GM21381 (cell line): ENCODE data around the gene KRTAP4-3.
"Not testable (repeated sequence)": the region's sequence is repeated elsewhere in the genome, so short reads cannot be mapped to it uniquely, and the experiment has no call there.

Experiments used
- ATAC-seq: cut with Tn5 transposase; IDR thresholded peaks from one replicate; pipeline ENCODE4 v1.9.1; 2021; ENCODE audit warnings: mild to moderate bottlenecking, moderate library complexity; ENCODE audit not compliant: unreplicated experiment

The KRTAP4-3 gene

DNA sequence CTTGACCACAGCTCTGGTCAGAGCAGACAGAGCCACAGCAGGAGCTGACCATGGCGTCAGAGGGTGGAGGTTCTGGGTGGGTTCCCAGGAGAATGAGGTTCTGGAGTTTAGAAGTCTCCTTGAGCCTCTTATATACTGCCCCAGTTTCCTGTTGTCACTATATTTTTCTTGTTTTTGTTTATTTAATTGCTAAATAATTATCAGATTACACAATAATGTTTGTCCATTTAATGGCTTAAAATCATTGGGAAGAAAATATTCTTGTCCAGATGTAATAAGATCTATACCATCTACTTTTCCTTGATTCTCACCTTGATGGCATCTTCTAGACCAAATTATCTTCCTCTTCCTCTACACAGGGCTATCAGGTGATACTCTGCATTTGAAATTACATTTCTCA lies at the start of gene KRTAP4-3:
KRTAP4-3 (minus strand) TSS at position 101 of the 400 bp plus-strand sequence; CDS start at position 52, 49 bp downstream.
- no peak for ATAC-seq

DNA sequence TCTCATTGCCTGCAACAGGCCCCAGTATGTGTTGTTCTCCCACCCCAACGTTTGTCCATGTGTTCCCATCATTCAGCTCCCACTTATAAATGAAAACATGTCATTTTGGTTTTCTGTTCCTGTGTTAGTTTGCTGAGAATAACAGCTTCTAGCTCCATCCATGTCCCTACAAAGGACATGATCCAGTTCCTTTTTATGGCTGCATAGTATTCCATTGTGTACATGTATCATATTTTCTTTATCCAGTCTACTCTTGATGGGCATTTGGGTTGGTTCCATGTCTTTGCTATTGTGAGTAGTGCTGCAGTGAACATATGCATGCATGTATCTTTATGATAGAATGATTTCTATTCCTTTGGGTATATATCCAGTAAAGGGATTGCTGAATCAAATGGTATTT lies 47.7 kb upstream of the KRTAP4-3 start:
- no peak for ATAC-seq

DNA sequence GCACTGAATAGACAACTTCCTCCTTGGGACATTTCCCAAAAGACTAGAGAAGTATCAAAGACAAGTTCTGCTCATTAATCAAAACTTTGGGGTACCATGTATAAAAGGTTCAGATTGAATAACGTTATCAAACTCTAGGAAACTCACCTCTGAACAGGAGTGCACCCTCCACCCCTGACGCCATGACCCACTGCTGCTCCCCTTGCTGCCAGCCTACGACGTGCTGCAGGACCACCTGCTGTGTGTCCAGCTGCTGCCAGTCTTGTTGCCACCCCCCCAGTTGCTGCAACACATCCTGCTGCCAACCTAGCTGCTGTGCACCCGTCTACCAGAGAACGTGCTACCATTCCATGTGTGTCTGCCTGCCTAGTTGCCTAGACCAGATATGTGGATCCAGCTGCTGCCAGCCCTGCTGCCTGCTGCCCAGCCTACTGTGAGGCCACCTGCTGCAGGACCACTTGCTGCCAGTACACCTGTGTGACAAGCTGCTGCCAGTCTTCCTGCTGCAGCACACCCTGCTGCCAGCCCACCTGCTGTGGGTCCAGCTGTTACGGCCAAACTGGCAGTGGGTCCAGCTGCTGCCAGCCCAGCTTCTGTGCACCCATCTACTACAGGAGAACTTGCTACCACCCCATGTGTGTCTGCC lies 44.6 kb upstream of the KRTAP4-3 start:
- ATAC-seq: no peak

DNA sequence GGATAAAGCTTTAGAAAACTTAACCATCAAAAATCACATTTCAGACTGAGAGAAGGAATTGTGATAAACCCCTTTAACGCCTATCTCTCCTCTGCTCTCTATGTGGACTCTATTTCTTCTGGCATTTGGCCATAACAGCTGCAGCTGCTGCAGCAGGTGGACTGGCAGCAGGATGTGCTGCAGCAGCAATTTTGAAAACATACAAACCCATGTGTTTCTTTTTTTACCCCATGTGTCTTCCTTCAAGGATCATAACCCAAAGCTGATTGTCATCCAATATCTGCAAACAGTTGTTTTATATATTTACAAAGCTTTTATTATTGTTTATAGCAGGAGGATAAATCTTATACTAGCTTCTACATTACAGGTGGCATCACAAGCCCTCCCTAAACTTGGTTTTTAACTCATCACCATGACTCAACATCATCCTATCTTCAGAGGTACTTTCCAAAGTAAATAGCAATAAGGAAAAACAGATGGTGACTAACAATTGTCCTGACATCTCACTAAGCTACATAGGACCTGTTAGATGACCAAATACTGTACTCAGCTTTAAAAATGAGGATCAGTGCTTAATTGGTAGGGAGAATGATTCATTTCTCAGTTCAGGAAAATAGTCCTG lies 43.9 kb upstream of the KRTAP4-3 start:
- ATAC-seq: no peak

DNA sequence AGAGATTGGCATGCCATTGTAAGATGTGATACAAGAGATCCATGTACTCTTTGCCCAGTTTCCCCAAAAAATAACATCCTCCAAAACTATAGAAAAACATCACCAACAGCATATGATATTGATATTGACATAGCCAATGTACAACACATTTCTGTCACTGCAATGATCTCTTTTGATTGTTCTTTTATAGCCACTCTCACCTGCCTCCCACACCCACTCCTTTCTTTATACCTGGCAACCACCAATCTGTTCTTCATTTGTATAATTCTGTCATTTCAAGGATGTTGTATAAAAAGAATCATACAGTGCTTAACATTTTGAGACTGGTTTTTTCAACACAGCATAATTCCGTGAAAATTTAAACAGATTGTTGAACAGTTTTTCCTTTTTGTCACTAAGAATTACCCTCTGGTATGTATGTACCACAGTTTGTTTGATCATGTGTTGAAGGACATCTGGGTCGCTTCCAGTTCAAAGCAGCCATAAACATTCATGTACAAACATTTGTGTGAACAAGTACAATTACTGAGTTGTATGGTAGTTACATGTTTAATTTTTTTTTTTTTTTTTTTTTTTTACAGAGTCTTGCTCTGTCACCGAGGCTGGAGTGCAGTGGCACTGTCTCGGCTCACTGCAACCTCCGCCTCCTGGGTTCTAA lies 31.5 kb upstream of the KRTAP4-3 start:
- no peak for ATAC-seq

DNA sequence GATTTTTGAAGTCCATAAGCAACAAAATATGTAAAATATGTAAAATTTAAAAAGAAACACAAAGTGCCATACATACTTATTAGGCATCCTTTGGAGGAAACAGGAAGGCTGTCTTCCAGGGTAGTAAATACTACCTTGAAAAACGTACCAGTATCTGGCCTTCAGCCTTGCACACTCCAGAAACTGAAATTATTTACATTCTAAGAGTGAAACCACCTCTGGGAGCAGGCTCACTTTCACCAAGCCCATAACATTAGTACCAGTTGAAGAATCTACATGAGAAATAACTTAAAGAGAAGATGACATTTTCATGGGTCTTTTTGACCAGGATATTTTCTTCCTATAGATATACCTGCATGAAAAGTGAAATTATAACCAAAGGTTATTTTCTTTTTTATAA lies 28.0 kb upstream of the KRTAP4-3 start:
- no peak for ATAC-seq

DNA sequence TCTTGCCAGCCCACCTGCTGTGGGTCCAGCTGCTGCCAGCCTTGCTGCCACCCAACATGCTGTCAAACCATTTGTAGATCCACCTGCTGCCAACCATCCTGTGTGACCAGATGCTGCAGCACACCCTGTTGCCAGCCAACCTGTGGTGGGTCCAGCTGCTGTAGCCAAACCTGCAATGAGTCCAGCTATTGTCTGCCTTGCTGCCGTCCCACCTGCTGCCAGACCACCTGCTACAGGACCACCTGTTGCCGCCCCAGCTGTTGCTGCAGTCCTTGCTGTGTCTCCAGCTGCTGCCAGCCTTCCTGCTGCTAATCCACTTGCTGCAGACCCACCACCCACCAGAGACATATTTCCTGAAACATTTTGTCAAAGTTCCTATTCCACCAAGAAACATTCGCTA lies 22.3 kb upstream of the KRTAP4-3 start:
- no peak for ATAC-seq

DNA sequence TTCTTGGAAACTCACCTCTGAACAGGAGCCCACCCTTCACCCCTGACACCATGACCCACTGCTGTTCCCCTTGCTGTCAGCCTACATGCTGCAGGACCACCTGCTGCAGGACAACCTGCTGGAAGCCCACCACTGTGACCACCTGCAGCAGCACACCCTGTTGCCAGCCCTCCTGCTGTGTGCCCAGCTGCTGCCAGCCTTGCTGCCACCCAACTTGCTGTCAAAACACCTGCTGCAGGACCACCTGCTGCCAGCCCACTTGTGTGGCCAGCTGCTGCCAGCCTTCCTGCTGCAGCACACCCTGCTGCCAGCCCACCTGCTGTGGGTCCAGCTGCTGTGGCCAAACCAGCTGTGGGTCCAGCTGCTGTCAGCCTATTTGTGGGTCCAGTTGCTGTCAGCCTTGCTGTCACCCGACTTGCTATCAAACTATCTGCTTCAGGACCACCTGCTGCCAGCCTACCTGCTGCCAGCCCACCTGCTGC lies 21.9 kb upstream of the KRTAP4-3 start, which contains the start of gene KRTAP9-1:
KRTAP9-1 (plus strand) TSS at position 51 of the 482 bp plus-strand sequence; CDS start at position 51, 0 bp downstream.
- not testable (repeated sequence) for ATAC-seq

DNA sequence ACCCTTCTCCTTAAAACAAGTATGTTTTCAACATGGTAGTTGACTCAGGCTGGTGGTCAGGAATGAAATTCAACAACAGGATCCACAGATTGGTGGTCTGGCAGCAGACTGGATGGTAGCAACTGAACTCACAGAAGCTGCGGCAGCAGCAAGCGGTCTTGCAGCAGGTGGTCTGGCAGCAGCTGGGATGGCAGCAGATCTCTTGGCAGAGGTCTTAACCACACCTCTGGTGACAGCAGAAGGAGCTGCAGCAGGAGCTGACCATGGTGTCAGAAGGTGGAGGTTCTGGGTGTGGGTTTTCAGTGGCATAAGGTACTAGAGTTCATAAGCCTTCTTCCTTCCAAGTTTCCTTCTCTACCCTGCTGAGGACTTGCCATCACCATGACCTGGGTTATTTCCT lies 18.9 kb upstream of the KRTAP4-3 start:
- no peak for ATAC-seq

DNA sequence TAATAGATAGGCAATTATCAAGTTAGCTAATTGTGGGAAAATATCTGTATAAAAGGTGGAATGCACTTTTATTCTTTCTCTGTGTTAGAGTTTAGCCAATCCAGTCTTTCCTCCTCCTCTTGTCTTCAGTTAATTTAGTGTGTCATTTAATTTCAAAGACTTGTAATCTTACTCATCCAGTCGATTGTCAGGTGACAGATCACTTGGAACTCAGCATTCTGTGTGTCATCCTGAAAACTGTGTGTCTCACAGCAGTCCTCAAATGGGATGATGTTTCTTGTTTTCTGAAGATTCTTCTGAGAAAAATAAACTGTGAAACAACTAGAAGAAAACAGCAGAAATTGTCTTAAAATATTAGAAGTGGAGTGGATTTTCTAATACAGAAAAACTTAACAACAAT lies 17.0 kb upstream of the KRTAP4-3 start:
- ATAC-seq: no peak

DNA sequence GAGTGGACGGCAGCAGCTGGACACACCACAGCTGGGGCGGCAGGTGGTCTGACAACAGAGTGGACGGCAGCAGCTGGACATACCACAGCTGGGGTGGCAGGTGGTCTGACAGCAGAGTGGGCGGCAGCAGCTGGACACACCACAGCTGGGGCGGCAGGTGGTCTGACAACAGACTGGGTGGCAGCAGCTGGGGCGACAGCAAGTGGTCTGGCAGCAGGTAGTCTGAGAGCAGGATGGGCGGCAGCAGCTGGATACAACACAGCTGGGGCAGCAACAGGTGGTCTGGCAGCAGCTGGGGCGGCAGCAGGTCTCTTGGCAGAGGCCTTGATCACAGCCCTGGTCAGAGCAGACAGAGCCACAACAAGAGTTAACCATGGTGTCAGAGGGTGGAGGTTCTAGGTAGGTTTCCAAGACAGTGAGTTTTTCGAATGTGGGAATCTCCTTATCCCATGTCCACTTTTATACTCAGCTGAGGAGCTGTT lies 16.5 kb upstream of the KRTAP4-3 start, which contains the start of gene KRTAP4-1:
KRTAP4-1 (minus strand) TSS at position 432 of the 482 bp plus-strand sequence; CDS start at position 375, 57 bp downstream.
- no peak for ATAC-seq

DNA sequence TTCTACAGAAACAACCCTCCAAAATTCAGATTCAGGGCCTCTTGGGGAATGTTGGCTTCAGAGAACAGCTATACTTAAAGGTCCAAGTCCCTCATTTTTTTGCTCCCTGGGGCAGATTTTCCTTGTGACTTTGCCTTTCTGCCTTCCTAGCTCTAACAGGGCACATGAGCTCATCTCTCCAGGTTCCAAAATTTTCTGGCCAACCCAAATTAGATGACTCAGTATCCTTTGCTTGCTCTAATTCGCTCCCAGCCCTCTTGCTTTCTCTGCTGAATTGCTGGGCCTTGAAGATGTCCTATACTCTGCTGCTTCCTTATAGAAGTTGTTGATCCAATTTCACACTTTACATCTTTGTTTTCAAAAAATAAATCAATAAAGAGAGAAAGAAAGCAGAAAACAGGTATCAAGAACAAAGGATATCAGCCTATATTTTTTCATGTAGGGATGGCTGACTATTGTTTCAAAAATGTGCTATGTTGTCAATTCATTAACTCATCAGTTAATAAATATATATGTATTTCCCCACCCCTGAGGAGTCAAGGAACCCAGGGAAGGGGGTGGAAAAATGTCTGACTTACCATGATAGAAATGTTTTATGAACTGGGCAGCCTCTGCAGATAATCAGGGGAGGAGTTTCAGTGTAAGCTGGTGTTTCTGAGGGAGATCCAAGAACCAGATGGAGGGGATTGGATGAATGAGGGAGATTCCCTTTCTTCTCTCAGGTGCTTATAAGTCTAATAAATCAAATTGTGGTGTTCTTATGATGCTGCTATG lies 11.0 kb upstream of the KRTAP4-3 start:
- ATAC-seq: no peak

DNA sequence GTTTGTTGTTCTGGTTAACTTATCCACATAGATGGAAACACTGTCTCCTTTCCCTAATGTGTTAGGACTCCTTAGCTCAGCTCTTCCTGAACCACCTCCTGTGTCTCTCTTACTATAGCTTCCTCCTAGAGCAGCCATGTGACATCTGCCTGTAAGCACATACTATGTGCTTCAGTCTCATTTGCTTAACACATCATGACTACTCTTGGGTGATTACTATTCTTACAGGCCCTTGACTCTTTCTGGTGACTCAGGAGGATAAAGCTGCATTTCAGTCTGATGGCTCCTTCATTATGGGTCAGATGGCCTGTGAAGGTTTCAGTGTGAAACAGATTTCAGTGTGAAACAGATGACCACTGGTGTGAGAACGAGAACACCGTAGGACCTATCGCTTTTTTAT lies 10.3 kb upstream of the KRTAP4-3 start:
- no peak for ATAC-seq

DNA sequence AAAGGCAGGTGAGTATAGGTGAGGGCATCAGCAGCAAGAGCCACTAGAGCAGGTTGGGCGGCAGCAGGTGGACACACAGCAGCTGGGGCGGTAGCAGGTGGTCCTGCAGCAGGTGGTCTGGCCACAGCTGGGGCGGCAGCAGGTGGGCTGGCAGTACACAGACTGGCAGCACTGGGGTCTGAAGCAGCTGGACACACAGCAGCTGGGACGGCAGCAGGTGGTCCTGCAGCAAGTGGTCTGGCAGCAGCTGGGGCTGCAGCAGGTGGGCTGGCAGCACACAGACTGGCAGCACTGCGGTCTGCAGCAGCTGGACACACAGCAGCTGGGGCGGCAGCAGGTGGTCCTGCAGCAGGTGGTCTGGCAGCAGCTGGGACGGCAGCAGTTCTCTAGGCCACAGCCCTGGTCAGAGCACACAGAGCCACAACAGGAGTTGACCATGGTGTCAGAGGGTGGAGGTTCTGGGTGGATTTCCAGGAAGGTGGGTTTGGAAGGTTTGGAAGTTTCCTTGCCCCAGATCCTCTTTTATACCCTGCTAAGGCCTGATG lies 9.8 kb upstream of the KRTAP4-3 start, which contains the start of gene KRTAP4-2:
KRTAP4-2 (minus strand) TSS at position 495 of the 545 bp plus-strand sequence; CDS start at position 438, 57 bp downstream.
- ATAC-seq: no peak

DNA sequence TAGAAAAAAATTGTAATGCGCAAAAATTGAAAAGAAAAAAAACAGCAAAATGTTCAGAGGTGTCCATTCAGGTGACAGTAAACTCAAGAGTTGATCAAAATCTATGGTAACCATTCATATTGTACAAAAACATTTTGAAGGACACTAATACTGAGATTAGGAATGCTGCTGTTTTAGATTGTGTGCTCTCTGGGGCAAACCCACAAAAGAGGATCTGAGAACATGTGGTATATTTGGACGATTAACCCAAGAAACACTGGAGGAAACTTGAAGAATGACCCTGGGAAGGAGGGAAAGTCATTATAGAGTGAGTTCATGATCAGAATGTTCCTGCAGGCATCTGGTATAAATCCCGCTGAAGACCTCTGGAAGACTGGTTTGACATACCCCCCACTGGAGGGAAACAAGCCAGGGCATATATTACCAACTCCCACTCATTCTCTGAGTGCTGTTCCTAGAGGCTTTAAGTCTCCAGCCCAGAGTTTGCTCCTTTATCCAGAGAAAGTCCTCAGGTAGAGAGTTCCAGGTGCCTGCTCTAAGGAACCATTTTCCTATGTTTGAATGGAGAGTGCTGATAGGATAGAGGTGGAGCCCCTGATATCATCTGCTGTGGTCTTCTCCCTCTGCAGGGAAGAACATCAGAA lies 8.8 kb upstream of the KRTAP4-3 start:
- no peak for ATAC-seq

DNA sequence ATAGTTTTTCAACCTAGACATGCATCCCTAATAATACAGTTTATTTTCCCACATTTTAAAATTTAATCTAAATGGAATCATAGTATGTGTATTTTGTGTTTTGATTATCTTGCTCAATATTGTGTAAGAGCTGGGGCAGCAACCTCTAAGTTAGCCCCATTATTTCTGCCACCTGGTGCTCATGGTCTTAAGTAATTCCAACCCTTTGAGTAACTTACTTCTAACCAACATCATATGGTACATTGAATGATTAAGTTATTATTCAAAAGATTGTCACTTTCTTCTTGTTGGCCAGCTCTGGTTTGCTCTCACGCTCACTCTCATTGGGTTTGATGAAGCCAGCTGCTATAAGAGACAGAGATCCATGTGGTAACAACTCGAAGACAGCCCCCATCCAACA lies 3.9 kb upstream of the KRTAP4-3 start:
- ATAC-seq: no peak

DNA sequence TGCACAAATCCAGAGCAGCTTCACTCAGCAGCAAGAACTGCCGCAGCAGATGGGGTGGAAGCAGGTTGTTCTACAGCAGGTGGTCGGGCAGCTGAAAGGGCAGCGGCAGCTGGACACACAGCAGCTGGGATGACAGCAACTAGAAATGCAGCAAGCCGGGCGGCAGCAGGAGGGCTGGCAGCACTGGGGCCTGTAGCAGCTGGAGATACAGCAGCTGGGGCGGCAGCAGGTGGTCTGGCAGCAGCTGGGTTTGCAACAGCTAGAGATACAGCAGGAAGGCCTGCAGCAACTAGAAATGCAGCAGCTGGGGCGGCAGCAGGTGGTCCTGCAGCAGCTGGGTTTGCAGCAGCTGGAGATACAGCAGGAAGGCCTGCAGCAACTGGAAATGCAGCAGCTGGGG lies 460 bp downstream of the KRTAP4-3 start:
- no peak for ATAC-seq

DNA sequence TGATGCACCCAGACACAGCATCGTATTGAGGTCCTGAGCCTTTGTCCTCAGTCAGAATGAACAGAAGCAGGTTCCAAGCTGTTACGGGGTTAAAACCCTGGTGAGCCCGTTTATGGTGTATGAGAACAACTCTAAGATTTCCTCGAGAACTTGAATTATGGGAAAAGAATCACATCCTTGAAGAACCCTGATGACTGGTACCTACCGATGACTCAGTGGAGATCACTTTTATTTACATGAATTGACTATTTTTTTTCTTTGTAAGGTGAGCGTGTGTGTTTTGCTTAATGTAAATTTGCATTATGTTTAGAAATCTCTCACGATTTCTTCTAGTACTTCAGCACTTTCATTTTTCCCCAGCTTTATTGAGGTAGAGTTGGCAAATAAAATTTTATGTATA lies 4.2 kb downstream of the KRTAP4-3 start:
- no peak for ATAC-seq

DNA sequence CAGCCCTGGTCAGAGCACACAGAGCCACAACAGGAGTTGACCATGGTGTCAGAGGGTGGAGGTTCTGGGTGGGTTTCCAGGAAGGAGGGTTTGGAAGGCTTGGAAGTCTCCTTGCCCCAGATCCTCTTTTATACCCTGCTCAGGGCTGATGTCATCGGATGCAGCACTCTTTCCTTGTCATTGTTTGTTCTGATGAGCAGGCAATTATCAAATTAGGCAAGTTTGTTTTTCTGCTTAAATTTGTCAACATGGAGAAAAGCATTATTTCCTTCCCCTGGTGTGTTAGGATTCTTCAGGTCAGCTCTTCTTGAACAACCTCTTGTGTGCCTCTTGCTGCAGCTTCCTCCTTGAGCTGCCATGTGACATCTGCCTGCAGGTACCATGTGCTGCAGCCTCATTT lies 7.4 kb downstream of the KRTAP4-3 start, which contains the start of gene KRTAP4-4:
KRTAP4-4 (minus strand) TSS at position 101 of the 400 bp plus-strand sequence; CDS start at position 44, 57 bp downstream.
- ATAC-seq: no peak

DNA sequence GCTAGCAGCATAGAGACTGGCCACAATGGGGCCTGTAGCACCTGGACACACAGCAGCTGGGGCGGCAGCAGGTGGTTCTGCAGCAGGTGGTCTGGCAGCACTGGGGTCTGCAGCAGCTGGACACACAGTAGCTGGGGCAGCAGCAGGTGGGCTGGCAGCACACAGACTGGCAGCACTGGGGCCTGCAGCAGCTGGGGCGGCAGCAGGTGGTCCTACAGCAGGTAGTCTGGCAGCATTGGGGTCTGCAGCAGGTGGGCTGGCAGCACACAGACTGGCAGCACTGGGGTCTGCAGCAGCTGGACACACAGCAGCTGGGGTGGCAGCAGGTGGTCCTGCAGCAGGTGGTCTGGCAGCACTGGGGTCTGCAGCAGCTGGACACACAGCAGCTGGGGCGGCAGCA lies 7.8 kb downstream of the KRTAP4-3 start:
- not testable (repeated sequence) for ATAC-seq
